Measurements from ENCODE around the gene KRAS. TPM values are rescaled to one million over a fixed set of nuclear protein-coding genes. Genes with fewer than 3 reads are reported as not detected.

KRAS gene
- polyA plus RNA-seq, 1 donor (not counting 4 experiments of a cell fraction or from before 2014, with no cell fraction given), result 26.1 TPM

GRCh38 chr12:25186788-25187402 is 63.8 kb downstream of the KRAS start:
- H3K4me1 ChIP-seq (ENCODE audit: control insufficient read depth, extremely low read depth, insufficient read depth, low read length), result peaks cover 14% of the 10 kb centered on the region
- no peak for TF ChIP-seq EZH2 (IDR thresholded peaks at IDR 0.05; ENCODE audit: low read length)
- TF ChIP-seq CTCF (optimal IDR thresholded peaks at IDR 0.05 in 1 of 3, IDR thresholded peaks at IDR 0.05 in 1 of 3, conservative IDR thresholded peaks at IDR 0.05 in 1 of 3; ENCODE audit: extremely low read depth in 1 of 3, insufficient read depth in 2 of 3, low read length in 3 of 3), result no peak
- no peaks in the 10 kb centered on the region for H3K27me3 ChIP-seq (ENCODE audit: control insufficient read depth, extremely low read depth, insufficient read depth, low read length)
- H3K4me2 ChIP-seq (ENCODE audit: control insufficient read depth, extremely low read depth, insufficient read depth, low read depth, low read length), result peak overlapping the region; percentile 81
- peak overlapping the region; percentile 76 for H2AFZ ChIP-seq (ENCODE audit: control insufficient read depth, low read length)
- H3K79me2 ChIP-seq (ENCODE audit: control insufficient read depth, insufficient read depth, low read length), result no peaks in the 10 kb centered on the region
- no peak overlapping the region for H3K9ac ChIP-seq (ENCODE audit: control insufficient read depth, extremely low read depth, insufficient read depth, low read length)
- H4K20me1 ChIP-seq (ENCODE audit: control insufficient read depth, extremely low read depth, insufficient read depth, low read length), result no peaks in the 10 kb centered on the region
- FAIRE-seq (no peak), DNase-seq (ENCODE audit: low read depth, low spot score) (no peak)
- no peak overlapping the region for H3K27ac ChIP-seq (ENCODE audit: control insufficient read depth, insufficient read depth, low read length)
- H3K9me3 ChIP-seq (ENCODE audit: control insufficient read depth, low read depth, low read length), result no peaks in the 10 kb centered on the region
- no peaks in the 10 kb centered on the region for H3K36me3 ChIP-seq (ENCODE audit: control insufficient read depth in 2 of 2, extremely low read depth in 1 of 2, insufficient read depth in 2 of 2, low read length in 2 of 2)
- dilution Hi-C loops (cut with MboI; ENCODE audit: extremely low pct_ligation_motif_present, low sequenced_read_pairs), result no loop called here
- H3K4me3 ChIP-seq (ENCODE audit: control insufficient read depth in 2 of 3, extremely low read depth in 1 of 3, insufficient read depth in 2 of 3, low read depth in 1 of 3, low read length in 3 of 3), result peak overlapping the region in 2 of 3 experiments; percentile 37 to 41
- no peaks in the 10 kb centered on the region for H3K9me1 ChIP-seq (ENCODE audit: control insufficient read depth, extremely low read depth, insufficient read depth, low read length)

GRCh38 chr12:25186038-25186787 is 64.5 kb downstream of the KRAS start:
- no peak for DNase-seq (ENCODE audit: low read depth, low spot score)
- Histone ChIP-seq H3K9me1 (ENCODE audit: control insufficient read depth, extremely low read depth, insufficient read depth, low read length) (no peaks in the 10 kb centered on the region), H3K79me2 (ENCODE audit: control insufficient read depth, insufficient read depth, low read length) (no peaks in the 10 kb centered on the region), H4K20me1 (ENCODE audit: control insufficient read depth, extremely low read depth, insufficient read depth, low read length) (no peaks in the 10 kb centered on the region), H3K36me3 (ENCODE audit: control insufficient read depth in 2 of 2, extremely low read depth in 1 of 2, insufficient read depth in 2 of 2, low read length in 2 of 2) (no peaks in the 10 kb centered on the region), H3K4me1 (ENCODE audit: control insufficient read depth, extremely low read depth, insufficient read depth, low read length) (peaks cover 14% of the 10 kb centered on the region), H3K27ac (ENCODE audit: control insufficient read depth, insufficient read depth, low read length) (no peak overlapping the region), H3K9me3 (ENCODE audit: control insufficient read depth, low read depth, low read length) (no peaks in the 10 kb centered on the region), H3K27me3 (ENCODE audit: control insufficient read depth, extremely low read depth, insufficient read depth, low read length) (no peaks in the 10 kb centered on the region), H3K4me2 (ENCODE audit: control insufficient read depth, extremely low read depth, insufficient read depth, low read depth, low read length) (no peak overlapping the region), H2AFZ (ENCODE audit: control insufficient read depth, low read length) (peak overlapping the region; percentile 66), H3K9ac (ENCODE audit: control insufficient read depth, extremely low read depth, insufficient read depth, low read length) (no peak overlapping the region), H3K4me3 (ENCODE audit: control insufficient read depth in 2 of 3, extremely low read depth in 1 of 3, insufficient read depth in 2 of 3, low read depth in 1 of 3, low read length in 3 of 3) (no peak overlapping the region)
- dilution Hi-C loops (cut with MboI; ENCODE audit: extremely low pct_ligation_motif_present, low sequenced_read_pairs), result no loop called here
- FAIRE-seq, result no peak
- TF ChIP-seq EZH2 (IDR thresholded peaks at IDR 0.05; ENCODE audit: low read length) (no peak), CTCF (optimal IDR thresholded peaks at IDR 0.05 in 1 of 3, IDR thresholded peaks at IDR 0.05 in 1 of 3, conservative IDR thresholded peaks at IDR 0.05 in 1 of 3; ENCODE audit: extremely low read depth in 1 of 3, insufficient read depth in 2 of 3, low read length in 3 of 3) (no peak)
